Kidney epithelial cell (primary cell): ENCODE measurements around the gene HSPA1B. TPM values are rescaled to one million over a fixed set of nuclear protein-coding genes. Genes with fewer than 3 reads are reported as not detected.
A peak's percentile ranks its signal among the peaks of the same experiment; 100 is the strongest.

Source experiments
- DNase-seq: peaks from one replicate; pipeline ENCODE4 v3.0.0-alpha.2; 2010; ENCODE audit warnings: low read depth
- H3K27me3 ChIP-seq: 2 replicates; pipeline ENCODE4 v1.6.0; 2011; ENCODE audit warnings: low read length; ENCODE audit not compliant: control insufficient read depth, insufficient read depth
- H3K36me3 ChIP-seq: 2 replicates; pipeline ENCODE4 v1.5.1; 2011; ENCODE audit warnings: low read length; ENCODE audit not compliant: control insufficient read depth, insufficient read depth
- H3K4me3 ChIP-seq: 2 replicates; pipeline ENCODE4 v1.5.1; 2011; ENCODE audit warnings: low read depth, mild to moderate bottlenecking, control low read depth, low read length
- CTCF ChIP-seq: IDR thresholded peaks from 2 replicates; pipeline ENCODE4 v1.5.1; 2011; ENCODE audit warnings: mild to moderate bottlenecking, moderate library complexity, low read length, control low read depth, inconsistent platforms; ENCODE audit not compliant: insufficient read depth, poor library complexity, severe bottlenecking
- total RNA-seq: library from RNA; depleted of rRNA; stranded (reverse); fragments of >200 nt; gene quantifications from 2 replicates; pipeline ENCODE4 v1.2.3, GENCODE V29; 2015

Gene HSPA1B
- total RNA-seq, 1 donor from 2014 or later: 68.3 TPM

DNA sequence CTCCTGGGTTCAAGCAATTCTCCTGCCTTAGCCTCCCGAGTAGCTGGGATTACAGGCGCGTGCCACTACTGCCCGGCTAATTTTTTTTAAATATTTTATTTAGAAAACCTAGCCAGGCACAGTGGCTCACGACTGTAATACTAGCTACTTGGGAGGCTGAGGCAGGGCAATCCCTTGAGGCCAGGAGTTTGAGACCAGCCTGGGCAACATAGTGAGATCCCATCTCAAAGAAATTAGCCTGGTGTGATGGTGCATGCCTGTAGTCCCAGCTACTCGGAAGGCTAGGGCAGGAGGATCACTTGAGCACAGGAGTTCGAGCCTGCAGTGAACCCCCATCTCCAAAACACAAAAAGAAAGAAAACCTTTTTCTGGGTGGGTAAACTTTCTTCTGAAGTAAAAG lies 48.8 kb downstream of the HSPA1B start:
- H3K36me3 ChIP-seq: peaks cover 2% of the 10 kb centered on the region
- no peak for TF ChIP-seq CTCF
- H3K4me3 ChIP-seq: no peak overlapping the region
- DNase-seq: no peak
- H3K27me3 ChIP-seq: no peaks in the 10 kb centered on the region

GRCh38 chr6:31877125-31877650 lies 49.6 kb downstream of the HSPA1B start:
- Histone ChIP-seq H3K36me3 (peaks cover 2% of the 10 kb centered on the region), H3K27me3 (no peaks in the 10 kb centered on the region), H3K4me3 (no peak overlapping the region)
- no peak for DNase-seq
- no peak for TF ChIP-seq CTCF

DNA sequence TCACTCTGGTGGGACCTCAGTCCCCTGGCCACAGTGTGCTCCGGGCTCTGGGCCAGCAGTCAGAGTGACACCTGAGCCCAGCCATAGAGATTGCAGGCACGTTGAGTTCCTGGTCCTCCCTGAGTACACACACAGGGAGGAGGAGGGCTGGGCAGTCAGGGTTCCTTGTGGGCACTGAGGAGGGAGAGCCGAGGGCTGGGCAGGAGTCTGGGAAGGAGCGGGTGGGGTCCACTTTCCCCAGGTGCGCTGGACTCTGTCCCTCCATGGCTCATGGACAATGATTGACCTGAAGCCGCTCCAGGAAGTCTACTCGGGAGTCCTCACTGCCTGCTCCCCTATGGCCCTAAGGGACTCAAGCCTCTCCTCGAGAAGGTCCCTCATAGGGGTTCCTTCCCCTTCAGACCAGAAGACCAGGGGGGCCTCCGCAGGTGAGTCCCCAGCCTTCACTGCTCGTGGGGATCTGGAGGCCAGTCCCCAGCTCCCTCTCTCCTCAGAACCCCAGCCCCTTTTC lies 50.2 kb downstream of the HSPA1B start:
- no peak overlapping the region for H3K4me3 ChIP-seq
- H3K36me3 ChIP-seq: peaks cover 4% of the 10 kb centered on the region
- TF ChIP-seq CTCF: no peak
- no peak for DNase-seq
- no peaks in the 10 kb centered on the region for H3K27me3 ChIP-seq

DNA sequence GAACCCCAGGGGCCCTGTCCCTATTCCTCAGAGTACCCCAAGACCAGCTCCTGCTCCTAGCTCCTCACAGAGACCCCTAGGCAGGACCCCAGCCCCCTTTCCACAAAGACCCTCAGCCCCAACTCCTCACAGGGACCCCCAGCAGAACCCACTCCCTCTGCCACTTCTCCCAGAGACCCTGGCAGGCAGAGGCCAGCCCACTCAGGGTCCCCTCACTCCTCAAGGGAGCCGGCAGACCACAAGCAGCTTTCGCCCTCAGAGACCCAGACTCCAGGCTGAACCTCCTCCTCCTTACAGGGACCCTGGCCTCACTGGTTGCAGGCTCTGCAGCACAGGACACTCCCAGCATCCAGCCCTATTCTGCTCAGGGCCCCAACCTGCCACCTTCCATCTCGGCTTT lies 50.7 kb downstream of the HSPA1B start:
- no peak for DNase-seq
- H3K36me3 ChIP-seq: peaks cover 5% of the 10 kb centered on the region
- TF ChIP-seq CTCF: no peak
- no peaks in the 10 kb centered on the region for H3K27me3 ChIP-seq
- no peak overlapping the region for H3K4me3 ChIP-seq

GRCh38 chr6:31878726-31879125 lies 51.2 kb downstream of the HSPA1B start, which contains the start of gene SLC44A4:
Gene SLC44A4 (minus strand): TSS chr6:31878997. CDS start chr6:31878980, 17 bp downstream.
- Histone ChIP-seq H3K4me3 (peak within 1 kb of the TSS; percentile 20), H3K36me3 (peaks cover 5% of the 10 kb centered on the region), H3K27me3 (no peaks in the 10 kb centered on the region)
- no peak for TF ChIP-seq CTCF
- DNase-seq: no peak

DNA sequence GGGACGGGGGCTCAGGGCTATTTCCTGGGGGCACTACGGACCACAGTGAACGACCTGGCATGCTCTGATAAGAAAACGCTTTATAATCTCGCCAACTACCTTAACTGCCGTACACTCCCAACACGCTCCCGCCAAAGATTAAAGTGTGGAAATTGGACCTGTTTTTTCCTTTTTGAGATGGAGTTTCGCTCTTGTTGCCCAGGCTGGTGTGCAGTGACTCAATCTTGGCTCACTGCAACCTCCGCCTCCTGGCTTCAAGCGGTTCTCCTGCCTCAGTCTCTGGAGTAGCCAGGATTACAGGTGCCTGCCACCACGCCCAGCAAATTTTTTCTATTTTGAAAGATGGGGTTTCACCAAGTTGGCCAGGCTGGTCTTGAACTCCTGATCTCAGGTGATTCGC lies 51.6 kb downstream of the HSPA1B start:
- Histone ChIP-seq H3K4me3 (no peak overlapping the region), H3K27me3 (no peaks in the 10 kb centered on the region), H3K36me3 (peaks cover 5% of the 10 kb centered on the region)
- DNase-seq: no peak
- no peak for TF ChIP-seq CTCF
